ENCODE data around the gene KIAA2012. TPM values are rescaled to one million over a fixed set of nuclear protein-coding genes. Genes with fewer than 3 reads are reported as not detected.

KIAA2012 gene
- total RNA-seq, 4 donors from 2014 or later: 0.15 to 0.76 (median 0.26) TPM; not detected in 1

- Histone ChIP-seq H3K27ac (no peak overlapping the region), H3K4me3 (no peak overlapping the region), H3K27me3 (no peaks in the 10 kb centered on the region), H3K9me3 (no peaks in the 10 kb centered on the region), H3K36me3 (no peaks in the 10 kb centered on the region), H3K4me1 (no peaks in the 10 kb centered on the region)
- no peak for DNase-seq
- intact Hi-C loops (cut with DNase I; ENCODE audit: low total_unique reads): no loop called here
- TF ChIP-seq POLR2A (IDR thresholded peaks at IDR 0.05): no peak
- TF ChIP-seq, protein P1, sequence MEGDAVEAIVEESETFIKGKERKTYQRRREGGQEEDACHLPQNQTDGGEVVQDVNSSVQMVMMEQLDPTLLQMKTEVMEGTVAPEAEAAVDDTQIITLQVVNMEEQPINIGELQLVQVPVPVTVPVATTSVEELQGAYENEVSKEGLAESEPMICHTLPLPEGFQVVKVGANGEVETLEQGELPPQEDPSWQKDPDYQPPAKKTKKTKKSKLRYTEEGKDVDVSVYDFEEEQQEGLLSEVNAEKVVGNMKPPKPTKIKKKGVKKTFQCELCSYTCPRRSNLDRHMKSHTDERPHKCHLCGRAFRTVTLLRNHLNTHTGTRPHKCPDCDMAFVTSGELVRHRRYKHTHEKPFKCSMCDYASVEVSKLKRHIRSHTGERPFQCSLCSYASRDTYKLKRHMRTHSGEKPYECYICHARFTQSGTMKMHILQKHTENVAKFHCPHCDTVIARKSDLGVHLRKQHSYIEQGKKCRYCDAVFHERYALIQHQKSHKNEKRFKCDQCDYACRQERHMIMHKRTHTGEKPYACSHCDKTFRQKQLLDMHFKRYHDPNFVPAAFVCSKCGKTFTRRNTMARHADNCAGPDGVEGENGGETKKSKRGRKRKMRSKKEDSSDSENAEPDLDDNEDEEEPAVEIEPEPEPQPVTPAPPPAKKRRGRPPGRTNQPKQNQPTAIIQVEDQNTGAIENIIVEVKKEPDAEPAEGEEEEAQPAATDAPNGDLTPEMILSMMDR (IDR thresholded peaks at IDR 0.05): no peak
Measured at GRCh38 chr2:202118168-202118567, 45.1 kb downstream of the KIAA2012 start.

DNA sequence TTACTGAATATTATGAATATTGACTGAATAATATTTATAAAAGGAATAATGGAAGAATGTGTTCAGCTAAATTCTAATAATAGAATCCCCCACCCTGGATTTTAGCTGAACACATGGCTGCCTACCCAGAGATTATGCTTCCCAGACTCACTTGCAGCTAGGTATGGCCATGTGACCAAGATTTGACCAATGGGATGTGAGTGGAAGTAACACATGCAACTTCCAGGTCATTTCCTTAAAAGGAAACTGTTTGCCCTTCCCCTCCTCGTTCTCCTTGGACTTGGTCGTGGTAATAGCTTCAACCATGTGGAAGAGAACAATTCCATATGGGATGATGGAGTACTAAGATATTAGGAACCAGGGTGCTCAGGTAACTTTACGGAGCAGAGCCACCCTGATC is 47.8 kb downstream of the KIAA2012 start:
- Histone ChIP-seq H3K4me1 (no peaks in the 10 kb centered on the region), H3K27me3 (no peaks in the 10 kb centered on the region), H3K27ac (no peak overlapping the region), H3K9me3 (no peaks in the 10 kb centered on the region), H3K36me3 (no peaks in the 10 kb centered on the region), H3K4me3 (no peak overlapping the region)
- DNase-seq: no peak
- TF ChIP-seq, protein P1 (IDR thresholded peaks at IDR 0.05): no peak
- no peak for TF ChIP-seq POLR2A (IDR thresholded peaks at IDR 0.05)
- intact Hi-C loops (cut with DNase I; ENCODE audit: low total_unique reads): no loop called here

DNA sequence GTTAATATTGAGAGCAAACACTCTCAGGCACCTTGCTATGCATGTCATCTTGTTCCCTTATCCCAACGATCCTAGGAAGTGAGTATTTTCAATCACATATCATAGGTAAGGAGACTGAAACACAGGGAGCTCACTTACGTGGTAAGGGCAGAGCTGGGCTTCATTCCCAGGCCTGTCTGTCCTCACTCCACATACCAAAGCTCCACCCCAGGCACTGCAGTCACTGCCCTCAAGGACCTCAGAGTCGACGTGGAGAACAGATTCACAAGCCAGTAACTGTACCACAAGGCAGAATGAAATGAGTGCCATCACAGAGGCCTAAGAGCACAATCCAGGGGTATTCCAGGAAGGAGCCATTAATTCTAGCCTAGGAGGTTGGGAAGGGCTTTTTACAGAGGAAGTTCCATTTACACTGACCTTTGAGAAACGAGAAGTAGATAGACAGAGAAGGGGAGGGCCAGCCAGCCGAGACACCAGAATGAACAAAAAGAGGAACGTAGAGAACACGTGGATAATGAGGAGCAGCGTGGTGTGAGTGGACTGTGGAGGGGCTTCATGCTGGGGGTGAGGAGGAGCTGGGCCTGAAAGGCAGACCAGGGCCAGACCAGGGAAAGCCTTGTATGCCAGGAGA is 48.6 kb downstream of the KIAA2012 start:
- Histone ChIP-seq H3K27me3 (no peaks in the 10 kb centered on the region), H3K4me3 (no peak overlapping the region), H3K9me3 (no peaks in the 10 kb centered on the region), H3K4me1 (no peaks in the 10 kb centered on the region), H3K27ac (no peak overlapping the region), H3K36me3 (no peaks in the 10 kb centered on the region)
- TF ChIP-seq, protein P1 (IDR thresholded peaks at IDR 0.05): no peak
- no peak for TF ChIP-seq POLR2A (IDR thresholded peaks at IDR 0.05)
- DNase-seq: no peak
- intact Hi-C loops (cut with DNase I; ENCODE audit: low total_unique reads): no loop called here

DNA sequence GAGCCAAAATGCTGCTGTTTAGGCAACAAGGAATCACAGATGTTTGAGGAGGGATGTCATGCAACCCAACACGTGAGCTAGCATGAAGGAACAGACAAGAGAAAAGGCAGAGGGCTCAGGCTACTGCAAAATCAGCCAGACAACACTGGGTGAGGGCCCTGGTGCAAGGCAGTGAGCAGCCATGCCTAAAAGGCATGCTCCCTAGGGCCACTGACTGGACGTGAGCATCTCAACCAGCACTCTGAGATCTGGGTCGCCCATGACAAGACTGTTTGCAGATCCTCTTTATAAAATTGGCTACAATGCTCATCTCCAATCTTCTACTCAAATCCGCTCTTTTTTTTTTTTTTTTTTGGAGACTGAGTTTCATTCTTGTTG is 49.1 kb downstream of the KIAA2012 start:
- Histone ChIP-seq H3K9me3 (no peaks in the 10 kb centered on the region), H3K27me3 (no peaks in the 10 kb centered on the region), H3K36me3 (no peaks in the 10 kb centered on the region), H3K4me1 (no peaks in the 10 kb centered on the region), H3K4me3 (no peak overlapping the region), H3K27ac (no peak overlapping the region)
- intact Hi-C loops (cut with DNase I; ENCODE audit: low total_unique reads): no loop called here
- DNase-seq: no peak
- TF ChIP-seq POLR2A (IDR thresholded peaks at IDR 0.05): no peak
- TF ChIP-seq, protein P1 (IDR thresholded peaks at IDR 0.05): no peak

DNA sequence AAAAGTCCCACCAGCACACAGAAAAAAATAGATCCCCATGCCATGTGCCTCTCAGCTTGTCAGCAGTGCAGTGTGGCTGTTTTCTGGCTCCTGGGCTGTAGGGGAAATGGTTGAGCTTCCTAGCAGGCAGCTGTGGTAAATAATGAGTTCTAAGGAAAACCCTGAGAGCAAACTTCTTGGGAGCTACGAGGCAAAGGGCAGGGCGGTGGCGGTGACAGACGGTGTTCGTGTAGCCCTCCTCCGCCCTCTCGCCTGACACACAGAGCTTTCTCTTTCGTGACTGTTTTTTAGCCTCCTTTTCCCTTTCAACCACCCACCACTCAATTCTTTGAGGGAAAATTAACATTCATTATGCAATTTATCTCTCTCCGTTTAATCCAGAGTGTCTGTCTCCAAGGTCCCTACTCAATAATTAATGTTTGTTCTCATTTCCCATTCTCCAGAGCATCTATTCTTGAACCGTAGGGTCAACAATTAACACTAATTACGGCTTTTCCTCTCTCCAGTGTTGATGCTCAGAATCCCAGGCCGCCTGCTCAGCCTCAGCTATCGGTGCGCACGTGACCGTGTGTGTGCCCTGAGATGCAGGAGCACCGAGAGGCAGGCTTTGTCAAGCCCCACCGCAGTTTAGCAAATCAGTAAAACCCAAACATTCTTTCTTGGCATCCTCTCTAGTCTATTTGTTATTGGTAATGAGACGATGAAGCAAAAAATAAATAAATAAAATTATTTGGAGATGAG is 50.1 kb downstream of the KIAA2012 start:
- intact Hi-C loops (cut with DNase I; ENCODE audit: low total_unique reads): no loop called here
- H3K27ac ChIP-seq: no peak overlapping the region
- no peaks in the 10 kb centered on the region for H3K9me3 ChIP-seq
- no peak for DNase-seq
- no peaks in the 10 kb centered on the region for H3K27me3 ChIP-seq
- TF ChIP-seq, protein P1 (IDR thresholded peaks at IDR 0.05): no peak
- no peaks in the 10 kb centered on the region for H3K4me1 ChIP-seq
- no peaks in the 10 kb centered on the region for H3K36me3 ChIP-seq
- H3K4me3 ChIP-seq: no peak overlapping the region

Measured in uterus (tissue), 4 donors.